Colonic mucosa (tissue), 4 donors: ENCODE measurements around the gene ACTRT2. TPM values are rescaled to one million over a fixed set of nuclear protein-coding genes. Genes with fewer than 3 reads are reported as not detected.

Experiments used
- DNase-seq: peaks from one replicate; pipeline ENCODE4 v3.0.0-alpha.2; 2020
- H3K27ac ChIP-seq: fragments of 200-600 bp; one replicate; pipeline ENCODE4 v1.8.0; 2021
- H3K27me3 ChIP-seq: fragments of 200-600 bp; one replicate; pipeline ENCODE4 v1.8.0; 2021
- H3K36me3 ChIP-seq: fragments of 200-600 bp; one replicate; pipeline ENCODE4 v1.8.0; 2021
- H3K4me1 ChIP-seq: fragments of 200-600 bp; one replicate; pipeline ENCODE4 v1.8.0; 2021; ENCODE audit warnings: mild to moderate bottlenecking
- H3K4me3 ChIP-seq: fragments of 200-600 bp; one replicate; pipeline ENCODE4 v1.8.0; 2021
- H3K9ac ChIP-seq, 2 donors: one replicate each; pipeline ENCODE4 v1.7.0; 2013; ENCODE audit warnings: control low read depth in 2 of 2, low read depth in 2 of 2, low read length in 2 of 2
- H3K9me3 ChIP-seq: fragments of 200-600 bp; one replicate; pipeline ENCODE4 v1.8.0; 2021
- intact Hi-C: fragments of 100-400 bp; cut with DNase I; formaldehyde crosslinking; loops from one replicate; pipeline ENCODE4 v1.14.1; 2022
- total RNA-seq, 2 donors: library from RNA; stranded (reverse); fragmentation: NEBNext Ultra II Directional in 1 of 2; extraction: Animal tissue kit (Norgen Biotek cat#: 25700) in 1 of 2; gene quantifications; one replicate each; pipeline ENCODE4 v1.2.1, GENCODE V29; 2021
- TF ChIP-seq, protein P1 (sequence below): fragments of 200-600 bp; IDR thresholded peaks from one replicate; pipeline ENCODE4 v1.8.0; 2022; ENCODE audit warnings: antibody characterized with exemption, mild to moderate bottlenecking
- donor health status: healthy.
- donor health status: DM: no; HTN: no; CAD: no.
- donor health status: DM: no; HTN: no; CAD: no.

The ACTRT2 gene
- total RNA-seq, 2 donors from 2014 or later = not detected

DNA sequence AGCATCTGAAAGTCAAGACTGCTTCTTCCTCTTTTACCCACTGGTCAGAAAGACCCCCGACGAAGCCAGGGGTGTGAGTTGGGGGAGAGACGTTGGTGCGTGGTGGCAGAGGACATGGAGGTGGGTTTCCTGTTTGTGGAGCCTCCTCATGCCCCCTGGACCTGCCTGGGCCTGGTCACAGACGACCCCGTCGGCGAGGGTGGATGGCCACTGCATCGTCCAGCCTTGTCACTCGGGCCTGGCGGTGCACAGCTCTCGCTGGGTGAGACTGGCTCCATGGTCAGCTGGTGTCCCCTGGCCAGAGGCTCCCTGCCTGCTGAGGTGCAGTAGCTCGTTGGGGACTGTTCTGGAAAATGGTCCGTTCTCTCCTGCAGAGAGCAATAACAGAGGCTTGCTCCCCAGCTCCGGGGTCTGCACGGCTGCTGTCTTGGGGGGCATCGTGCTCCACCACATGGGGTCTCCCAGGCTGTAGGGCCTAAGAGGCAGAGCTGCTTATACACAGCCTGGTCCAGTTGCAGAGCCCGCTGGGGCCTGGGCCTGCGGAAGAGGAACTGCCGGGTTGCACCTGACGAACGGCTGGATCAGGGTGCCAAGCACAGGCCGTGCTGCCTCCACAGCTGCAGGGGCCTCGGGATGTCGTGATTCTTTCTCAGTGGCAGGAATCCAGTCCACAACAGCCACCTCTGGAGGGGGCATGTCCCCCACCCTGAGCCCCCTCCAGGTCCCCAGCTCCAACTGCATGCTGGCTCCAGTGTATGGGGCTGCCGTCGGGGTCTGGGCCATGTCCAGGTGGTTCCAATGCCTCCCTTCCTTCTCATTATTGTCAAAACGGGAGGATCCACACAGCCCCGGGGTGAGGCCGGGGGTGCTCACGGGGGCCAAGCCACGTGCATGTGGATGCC, 18.0 kb upstream of the ACTRT2 start:
- Histone ChIP-seq H3K9ac (no peak overlapping the region), H3K9me3 (no peaks in the 10 kb centered on the region), H3K4me1 (no peaks in the 10 kb centered on the region), H3K4me3 (no peak overlapping the region), H3K27ac (no peak overlapping the region), H3K36me3 (no peaks in the 10 kb centered on the region), H3K27me3 (no peaks in the 10 kb centered on the region)
- intact Hi-C loops = no loop called here
- TF ChIP-seq, protein P1, sequence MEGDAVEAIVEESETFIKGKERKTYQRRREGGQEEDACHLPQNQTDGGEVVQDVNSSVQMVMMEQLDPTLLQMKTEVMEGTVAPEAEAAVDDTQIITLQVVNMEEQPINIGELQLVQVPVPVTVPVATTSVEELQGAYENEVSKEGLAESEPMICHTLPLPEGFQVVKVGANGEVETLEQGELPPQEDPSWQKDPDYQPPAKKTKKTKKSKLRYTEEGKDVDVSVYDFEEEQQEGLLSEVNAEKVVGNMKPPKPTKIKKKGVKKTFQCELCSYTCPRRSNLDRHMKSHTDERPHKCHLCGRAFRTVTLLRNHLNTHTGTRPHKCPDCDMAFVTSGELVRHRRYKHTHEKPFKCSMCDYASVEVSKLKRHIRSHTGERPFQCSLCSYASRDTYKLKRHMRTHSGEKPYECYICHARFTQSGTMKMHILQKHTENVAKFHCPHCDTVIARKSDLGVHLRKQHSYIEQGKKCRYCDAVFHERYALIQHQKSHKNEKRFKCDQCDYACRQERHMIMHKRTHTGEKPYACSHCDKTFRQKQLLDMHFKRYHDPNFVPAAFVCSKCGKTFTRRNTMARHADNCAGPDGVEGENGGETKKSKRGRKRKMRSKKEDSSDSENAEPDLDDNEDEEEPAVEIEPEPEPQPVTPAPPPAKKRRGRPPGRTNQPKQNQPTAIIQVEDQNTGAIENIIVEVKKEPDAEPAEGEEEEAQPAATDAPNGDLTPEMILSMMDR = no peak
- no peak for DNase-seq

DNA sequence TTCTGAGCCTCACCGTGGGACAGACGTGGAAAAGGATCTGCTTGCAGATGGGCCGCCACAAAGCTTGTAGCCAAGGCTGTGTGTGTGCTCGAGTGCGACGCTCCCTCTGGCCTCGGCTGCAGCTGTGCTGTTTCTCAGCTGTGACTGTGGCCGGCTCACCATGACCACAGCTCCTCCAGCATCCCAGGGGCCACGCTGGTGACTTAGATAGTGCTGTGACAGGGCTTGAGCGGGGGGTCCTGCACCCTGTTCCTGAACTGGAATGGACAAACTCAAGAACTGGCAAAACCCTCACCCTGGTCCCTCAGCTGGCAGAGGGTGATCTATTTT, 17.4 kb upstream of the ACTRT2 start:
- Histone ChIP-seq H3K9ac (no peak overlapping the region), H3K27me3 (no peaks in the 10 kb centered on the region), H3K4me3 (no peak overlapping the region), H3K4me1 (no peaks in the 10 kb centered on the region), H3K27ac (no peak overlapping the region), H3K36me3 (no peaks in the 10 kb centered on the region), H3K9me3 (no peaks in the 10 kb centered on the region)
- no peak for DNase-seq
- intact Hi-C loops = no loop called here
- TF ChIP-seq, protein P1 = no peak

DNA sequence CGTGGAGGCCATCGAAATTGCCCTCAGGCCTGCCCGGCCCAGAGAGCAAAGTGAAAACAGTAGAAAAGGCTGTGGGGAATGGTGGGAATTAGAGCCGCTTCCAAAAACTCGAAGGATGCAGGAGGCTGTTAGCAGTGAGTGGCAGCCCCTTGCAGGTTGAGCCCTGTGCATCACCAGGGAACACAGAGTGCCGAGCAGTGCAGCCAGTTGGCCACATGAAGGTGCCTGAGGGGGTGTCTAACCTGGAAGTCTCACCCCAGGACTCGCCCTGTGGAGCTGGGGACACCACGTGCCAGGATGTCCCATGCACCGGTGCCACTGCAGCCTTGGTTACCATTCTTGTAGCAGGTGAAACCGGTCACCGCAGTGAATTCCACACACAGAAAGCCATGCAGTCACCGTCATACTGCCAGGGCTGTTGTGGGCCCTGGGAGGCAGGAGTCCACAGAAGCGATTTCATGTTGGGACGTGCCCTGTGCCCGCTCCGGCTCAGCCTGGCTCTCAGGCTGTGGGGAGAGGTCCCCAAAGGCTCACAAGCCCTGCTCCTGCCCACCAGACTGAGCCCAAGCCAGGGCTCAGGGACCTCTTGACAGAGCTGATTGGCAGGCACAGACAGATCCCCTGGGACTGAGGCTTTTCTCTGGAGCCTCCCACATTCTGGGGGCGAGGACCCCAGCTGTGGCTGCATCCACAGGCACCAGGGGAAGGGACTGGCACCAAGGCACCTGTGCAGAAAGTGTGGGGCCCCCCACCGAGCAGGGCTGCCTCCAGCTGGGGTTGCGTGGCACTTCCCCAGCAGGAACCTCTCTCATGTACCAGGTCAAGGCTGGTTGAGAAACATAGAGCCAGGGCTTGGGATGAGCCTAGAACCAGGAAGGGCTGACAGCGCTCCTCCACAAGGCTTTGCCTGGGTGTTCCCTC, 16.7 kb upstream of the ACTRT2 start:
- no peaks in the 10 kb centered on the region for H3K27me3 ChIP-seq
- intact Hi-C loops = no loop called here
- H3K4me1 ChIP-seq = no peaks in the 10 kb centered on the region
- no peak overlapping the region for H3K9ac ChIP-seq
- no peak overlapping the region for H3K27ac ChIP-seq
- no peak overlapping the region for H3K4me3 ChIP-seq
- H3K9me3 ChIP-seq = no peaks in the 10 kb centered on the region
- no peaks in the 10 kb centered on the region for H3K36me3 ChIP-seq
- TF ChIP-seq, protein P1 = no peak
- no peak for DNase-seq

DNA sequence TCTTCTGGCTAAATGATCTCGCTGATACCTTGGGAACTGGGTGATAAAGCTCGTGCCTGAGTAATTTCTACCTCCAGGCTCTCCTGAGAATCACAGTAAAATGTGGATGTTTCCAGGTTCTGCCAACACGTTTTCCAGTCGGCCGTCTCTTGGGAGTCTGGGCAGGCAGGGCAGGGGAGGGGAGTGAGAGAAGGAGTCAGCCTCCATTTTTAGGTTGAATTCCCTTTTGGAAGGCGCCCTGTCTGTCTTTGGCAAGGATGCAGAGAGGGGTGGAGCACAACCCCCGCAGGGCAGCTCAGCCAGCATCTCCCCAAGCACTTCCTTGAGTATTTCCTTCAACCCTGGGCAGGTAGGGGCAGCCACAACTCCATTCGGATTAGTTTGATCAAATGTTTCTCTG, 15.5 kb upstream of the ACTRT2 start:
- Histone ChIP-seq H3K4me3 (no peak overlapping the region), H3K27ac (no peak overlapping the region), H3K9me3 (no peaks in the 10 kb centered on the region), H3K4me1 (no peaks in the 10 kb centered on the region), H3K27me3 (no peaks in the 10 kb centered on the region), H3K9ac (no peak overlapping the region), H3K36me3 (no peaks in the 10 kb centered on the region)
- intact Hi-C loops = no loop called here
- TF ChIP-seq, protein P1 = no peak
- no peak for DNase-seq

DNA sequence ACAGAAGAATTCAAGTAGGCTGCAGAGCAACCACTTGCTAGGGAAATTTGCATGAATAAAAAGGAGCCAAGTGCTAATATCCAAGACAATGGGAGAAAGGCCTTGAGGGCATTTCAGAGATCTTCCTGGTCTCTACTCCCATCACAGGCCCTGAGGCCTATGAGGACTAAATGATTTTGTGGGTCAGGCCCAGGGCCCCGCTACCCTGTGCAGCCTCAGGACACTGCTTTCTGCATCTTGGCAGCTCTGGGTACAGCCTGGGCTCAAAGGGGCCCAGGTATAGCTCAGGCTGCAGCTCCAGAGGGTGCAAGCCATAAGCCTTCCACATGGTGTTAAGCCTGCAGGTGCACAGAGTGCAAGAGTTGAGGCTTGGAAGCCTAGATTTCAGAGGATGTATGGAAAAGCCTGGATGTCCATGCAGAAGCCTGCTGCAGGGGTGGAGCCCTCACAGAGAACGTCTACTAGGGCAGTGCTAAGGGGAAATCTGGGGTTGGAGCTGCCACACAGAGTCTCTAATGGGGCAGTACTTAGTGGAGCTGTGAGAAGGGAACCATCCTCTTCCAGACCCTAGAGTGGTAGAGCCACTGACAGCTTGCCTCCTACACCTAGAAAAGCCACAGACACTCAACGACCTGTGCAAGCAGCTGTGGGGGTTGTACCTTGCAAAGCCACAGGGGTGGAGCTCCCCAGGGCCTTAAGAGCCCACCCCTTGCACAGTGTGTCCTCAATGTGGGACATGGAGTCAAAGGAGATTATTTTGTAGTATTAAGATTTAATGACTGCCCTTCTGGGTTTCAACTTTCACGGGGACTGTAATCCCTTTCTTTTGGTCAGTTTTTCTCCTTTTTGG, 13.7 kb upstream of the ACTRT2 start:
- Histone ChIP-seq H3K27me3 (peaks cover 3% of the 10 kb centered on the region), H3K4me1 (no peaks in the 10 kb centered on the region)
- no peak for DNase-seq

More for the DNA sequence above, 13.7 kb upstream of the ACTRT2 start:
- Histone ChIP-seq H3K36me3 (no peaks in the 10 kb centered on the region), H3K9me3 (no peaks in the 10 kb centered on the region), H3K4me3 (no peak overlapping the region), H3K27ac (no peak overlapping the region), H3K9ac (no peak overlapping the region)
- TF ChIP-seq, protein P1 = no peak
- intact Hi-C loops = no loop called here
